Neural crest cell (in vitro differentiated cells): ENCODE measurements around the gene SLC27A4. TPM values are rescaled to one million over a fixed set of nuclear protein-coding genes. Genes with fewer than 3 reads are reported as not detected.

ENCODE experiments used
- DNase-seq: peaks from one replicate; pipeline ENCODE4 v3.0.0; 2021; ENCODE audit warnings: low read depth, mixed read lengths, low spot score
- H3K27ac Mint-ChIP-seq: one replicate; pipeline ENCODE4 v1.8.0; 2021; ENCODE audit warnings: mild to moderate bottlenecking, mixed read lengths; ENCODE audit not compliant: unreplicated experiment
- H3K27me3 Mint-ChIP-seq: 2 replicates; pipeline ENCODE4 v1.8.0; 2021; ENCODE audit warnings: low read depth, mild to moderate bottlenecking, mixed read lengths
- H3K36me3 Mint-ChIP-seq: 2 replicates; pipeline ENCODE4 v1.8.0; 2021; ENCODE audit warnings: low read depth, mild to moderate bottlenecking, mixed read lengths
- H3K4me1 Mint-ChIP-seq: 2 replicates; pipeline ENCODE4 v1.8.0; 2021; ENCODE audit warnings: mixed read lengths
- H3K4me3 Mint-ChIP-seq: one replicate; pipeline ENCODE4 v1.8.0; 2021; ENCODE audit warnings: mild to moderate bottlenecking, mixed read lengths
- H3K9me3 Mint-ChIP-seq: 2 replicates; pipeline ENCODE4 v1.8.0; 2021; ENCODE audit warnings: mixed read lengths
- total RNA-seq: library from RNA; stranded (reverse); gene quantifications from 2 replicates; pipeline ENCODE4 v1.2.1, GENCODE V29; 2021
- TF ChIP-seq, protein P1 (sequence below): fragments of 200-600 bp; sonication (generic); conservative IDR thresholded peaks from 2 replicates; pipeline ENCODE4 v1.5.0; 2021; ENCODE audit warnings: antibody characterized with exemption, mild to moderate bottlenecking

Gene SLC27A4
- total RNA-seq, 1 donor from 2014 or later, result 45.6 TPM

DNA sequence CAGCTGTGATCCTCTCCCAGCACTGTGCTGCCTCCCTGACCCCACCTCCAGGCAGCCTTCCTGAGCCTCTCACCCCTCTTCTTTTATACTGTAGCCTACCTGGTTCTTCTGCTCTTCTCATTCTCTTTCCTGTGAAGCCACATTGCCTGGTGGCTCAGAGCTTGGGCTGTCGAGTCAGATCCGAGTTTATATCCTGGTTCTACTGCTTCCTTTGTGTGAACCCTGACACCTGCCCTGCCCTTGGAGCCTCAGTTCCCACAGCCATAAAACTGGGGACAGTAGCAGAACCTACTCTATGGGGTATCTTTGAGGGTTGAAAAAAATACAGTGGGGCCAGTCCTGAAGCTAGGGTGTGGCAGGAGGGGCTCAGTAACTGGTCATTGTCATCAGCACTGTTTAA is 8.8 kb downstream of the SLC27A4 start:
- H3K4me3 Mint-ChIP-seq, result no peak overlapping the region
- TF ChIP-seq, protein P1, sequence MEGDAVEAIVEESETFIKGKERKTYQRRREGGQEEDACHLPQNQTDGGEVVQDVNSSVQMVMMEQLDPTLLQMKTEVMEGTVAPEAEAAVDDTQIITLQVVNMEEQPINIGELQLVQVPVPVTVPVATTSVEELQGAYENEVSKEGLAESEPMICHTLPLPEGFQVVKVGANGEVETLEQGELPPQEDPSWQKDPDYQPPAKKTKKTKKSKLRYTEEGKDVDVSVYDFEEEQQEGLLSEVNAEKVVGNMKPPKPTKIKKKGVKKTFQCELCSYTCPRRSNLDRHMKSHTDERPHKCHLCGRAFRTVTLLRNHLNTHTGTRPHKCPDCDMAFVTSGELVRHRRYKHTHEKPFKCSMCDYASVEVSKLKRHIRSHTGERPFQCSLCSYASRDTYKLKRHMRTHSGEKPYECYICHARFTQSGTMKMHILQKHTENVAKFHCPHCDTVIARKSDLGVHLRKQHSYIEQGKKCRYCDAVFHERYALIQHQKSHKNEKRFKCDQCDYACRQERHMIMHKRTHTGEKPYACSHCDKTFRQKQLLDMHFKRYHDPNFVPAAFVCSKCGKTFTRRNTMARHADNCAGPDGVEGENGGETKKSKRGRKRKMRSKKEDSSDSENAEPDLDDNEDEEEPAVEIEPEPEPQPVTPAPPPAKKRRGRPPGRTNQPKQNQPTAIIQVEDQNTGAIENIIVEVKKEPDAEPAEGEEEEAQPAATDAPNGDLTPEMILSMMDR, result no peak
- no peak for DNase-seq

DNA sequence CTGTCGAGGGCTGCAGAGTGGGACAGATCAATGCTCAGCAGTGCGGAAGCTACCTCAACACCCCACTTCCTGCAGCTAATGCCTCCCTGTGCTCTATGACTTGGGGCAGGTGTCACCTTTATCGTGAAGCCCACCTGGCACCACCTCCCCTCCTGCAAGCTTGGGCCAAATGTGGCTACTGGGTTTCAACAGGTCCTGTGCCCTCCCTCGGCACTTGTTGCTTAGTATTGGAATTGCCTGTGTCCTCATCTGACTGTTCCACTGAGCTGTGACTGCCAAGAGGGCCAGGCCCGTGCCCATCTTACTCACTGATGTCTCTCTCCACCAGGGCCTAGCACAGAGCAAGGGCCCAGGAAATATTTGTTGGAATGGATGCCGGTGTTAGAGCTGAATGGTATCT is 9.4 kb downstream of the SLC27A4 start:
- no peak overlapping the region for H3K27ac Mint-ChIP-seq

More for the DNA sequence above, 8.8 kb downstream of the SLC27A4 start:
- Mint-ChIP-seq H3K36me3 (peaks cover 4% of the 10 kb centered on the region), H3K4me1 (no peaks in the 10 kb centered on the region), H3K9me3 (no peaks in the 10 kb centered on the region), H3K27me3 (no peaks in the 10 kb centered on the region), H3K27ac (no peak overlapping the region)

DNA sequence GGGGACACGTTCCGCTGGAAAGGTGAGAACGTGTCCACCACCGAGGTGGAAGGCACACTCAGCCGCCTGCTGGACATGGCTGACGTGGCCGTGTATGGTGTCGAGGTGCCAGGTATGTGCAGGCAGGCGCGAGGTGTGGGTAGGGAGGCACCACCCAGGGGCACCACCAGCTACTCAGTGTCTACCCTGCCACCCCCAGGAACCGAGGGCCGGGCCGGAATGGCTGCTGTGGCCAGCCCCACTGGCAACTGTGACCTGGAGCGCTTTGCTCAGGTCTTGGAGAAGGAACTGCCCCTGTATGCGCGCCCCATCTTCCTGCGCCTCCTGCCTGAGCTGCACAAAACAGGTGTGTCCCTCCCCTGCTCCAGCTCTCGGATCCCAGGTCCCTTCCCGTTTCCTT is 15.1 kb downstream of the SLC27A4 start:
- H3K9me3 Mint-ChIP-seq, result no peaks in the 10 kb centered on the region
- H3K4me1 Mint-ChIP-seq, result no peaks in the 10 kb centered on the region
- H3K4me3 Mint-ChIP-seq, result no peak overlapping the region

More for the DNA sequence above, 9.4 kb downstream of the SLC27A4 start:
- Mint-ChIP-seq H3K9me3 (no peaks in the 10 kb centered on the region), H3K4me1 (no peaks in the 10 kb centered on the region), H3K27me3 (no peaks in the 10 kb centered on the region), H3K4me3 (no peak overlapping the region), H3K36me3 (peaks cover 4% of the 10 kb centered on the region)
- DNase-seq, result no peak
- TF ChIP-seq, protein P1, result no peak

DNA sequence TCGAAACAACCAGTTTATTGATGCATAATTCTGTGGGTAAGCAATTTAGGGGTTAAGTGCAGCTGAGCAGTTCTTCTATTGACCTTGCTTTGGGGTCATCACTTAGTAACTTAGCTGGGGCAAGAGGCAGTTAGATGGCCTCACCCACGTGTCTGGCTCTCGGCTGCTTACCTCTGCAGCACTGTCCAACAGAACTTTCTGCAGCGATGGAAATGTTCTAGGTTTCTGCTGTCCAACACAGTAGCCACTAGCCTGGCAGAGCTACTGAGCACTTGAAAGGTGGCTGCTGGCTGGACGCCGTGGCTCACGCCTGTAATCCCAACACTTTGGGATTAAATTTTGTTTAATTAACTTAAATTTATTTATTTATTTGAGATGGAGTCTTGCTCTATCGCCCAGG is 17.8 kb downstream of the SLC27A4 start:
- Mint-ChIP-seq H3K9me3 (no peaks in the 10 kb centered on the region), H3K36me3 (peaks cover 6% of the 10 kb centered on the region), H3K4me1 (peaks cover 18% of the 10 kb centered on the region)

More for the DNA sequence above, 15.1 kb downstream of the SLC27A4 start:
- no peak for DNase-seq
- peaks cover 10% of the 10 kb centered on the region for H3K36me3 Mint-ChIP-seq
- H3K27me3 Mint-ChIP-seq, result no peaks in the 10 kb centered on the region
- TF ChIP-seq, protein P1, result no peak
- no peak overlapping the region for H3K27ac Mint-ChIP-seq

DNA sequence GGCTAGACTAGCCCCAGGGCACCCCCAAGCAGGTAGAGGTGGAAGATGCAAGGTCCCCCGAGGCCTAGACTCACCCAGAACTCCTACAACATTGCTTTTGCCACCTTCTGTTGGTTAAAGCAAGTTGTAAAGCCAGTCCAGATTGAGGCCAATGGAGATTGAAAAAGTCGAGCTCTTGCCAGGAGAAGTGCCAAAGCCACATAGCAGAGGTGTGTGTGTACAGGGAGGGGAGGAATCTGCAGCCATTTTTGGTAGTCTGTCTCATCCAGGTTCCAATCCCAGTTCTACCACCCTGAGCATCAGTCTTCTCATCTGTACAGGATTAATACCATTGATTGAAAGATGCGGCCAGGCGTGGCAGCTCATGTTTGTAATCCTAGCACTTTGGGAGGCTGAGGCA is 18.5 kb downstream of the SLC27A4 start:
- no peaks in the 10 kb centered on the region for H3K27me3 Mint-ChIP-seq
- TF ChIP-seq, protein P1, result no peak

More for the DNA sequence above, 17.8 kb downstream of the SLC27A4 start:
- TF ChIP-seq, protein P1, result no peak
- Mint-ChIP-seq H3K4me3 (no peak overlapping the region), H3K27me3 (no peaks in the 10 kb centered on the region), H3K27ac (no peak overlapping the region)
- DNase-seq, result no peak

More for the DNA sequence above, 18.5 kb downstream of the SLC27A4 start:
- Mint-ChIP-seq H3K9me3 (no peaks in the 10 kb centered on the region), H3K4me1 (peaks cover 25% of the 10 kb centered on the region), H3K36me3 (peaks cover 6% of the 10 kb centered on the region), H3K4me3 (no peak overlapping the region), H3K27ac (no peak overlapping the region)
- DNase-seq, result no peak
